ENCODE data around the gene AKR7A3.
"Not testable (repeated sequence)": the region's sequence is repeated elsewhere in the genome, so short reads cannot be mapped to it uniquely, and the experiment has no call there.

AKR7A3 gene

DNA sequence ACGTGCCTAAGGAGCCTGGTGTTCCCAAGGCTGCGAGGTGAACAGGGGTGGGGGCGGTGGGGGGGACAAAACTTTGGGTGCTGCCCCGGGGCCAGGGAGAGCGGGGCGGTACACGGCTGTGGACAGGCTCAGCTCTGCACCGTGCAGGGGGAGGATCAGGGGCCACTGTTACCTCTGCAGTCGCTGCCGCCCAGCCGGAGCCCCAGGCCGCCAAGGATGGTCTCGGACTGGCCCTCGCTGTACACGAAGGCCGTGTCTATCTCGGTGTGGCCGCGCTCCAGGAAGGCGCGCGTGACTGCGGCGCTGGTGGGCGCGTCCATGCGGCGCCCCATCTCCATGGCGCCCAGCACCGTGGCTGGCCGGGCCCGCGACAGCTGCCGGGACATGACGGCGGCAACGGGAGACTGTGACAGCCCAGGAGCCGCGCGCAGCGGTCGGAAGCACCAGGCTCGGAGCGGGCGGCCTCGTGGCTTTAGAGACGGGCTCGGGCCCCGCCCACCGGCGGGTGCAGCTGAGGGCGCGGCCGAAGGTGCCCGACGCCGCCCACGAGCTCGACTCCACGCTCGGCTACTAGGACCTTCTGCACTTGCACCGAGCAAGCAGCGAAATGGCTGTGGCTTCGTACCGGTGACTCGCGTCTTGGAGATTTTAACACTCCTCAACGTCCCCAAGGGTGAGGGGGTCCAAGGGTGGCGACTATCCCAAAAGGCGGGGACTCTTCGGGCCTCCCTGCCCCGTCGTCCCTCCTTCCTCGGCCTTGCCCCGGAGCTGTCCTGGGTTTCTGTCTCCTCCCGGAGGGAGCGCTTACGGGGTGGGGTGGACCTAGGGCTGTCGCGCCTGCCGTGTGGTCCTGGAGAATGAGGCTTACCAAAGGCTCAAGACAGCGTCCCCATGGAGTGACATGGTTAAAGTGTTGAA lies at the start of gene AKR7A3:
Gene AKR7A3, minus strand, starts transcription at position 447 of the 918 bp plus-strand sequence. Its CDS starts 61 bp downstream, at position 386.
- H3K4me3 ChIP-seq (ENCODE audit: low read depth, low read length): not testable (repeated sequence)

GRCh38 chr1:19338323-19338762 lies 49.8 kb upstream of the AKR7A3 start:
- TF ChIP-seq CTCF (IDR thresholded peaks at IDR 0.05; ENCODE audit: borderline replicate concordance, insufficient read depth, low read depth, low read length): no peak
- H3K4me3 ChIP-seq (ENCODE audit: low read depth, low read length): no peak overlapping the region

- no peak overlapping the region for H3K4me3 ChIP-seq (ENCODE audit: low read depth, low read length)
- TF ChIP-seq CTCF (IDR thresholded peaks at IDR 0.05; ENCODE audit: borderline replicate concordance, insufficient read depth, low read depth, low read length): no peak
Measured at GRCh38 chr1:19337289-19337688, 48.7 kb upstream of the AKR7A3 start.

DNA sequence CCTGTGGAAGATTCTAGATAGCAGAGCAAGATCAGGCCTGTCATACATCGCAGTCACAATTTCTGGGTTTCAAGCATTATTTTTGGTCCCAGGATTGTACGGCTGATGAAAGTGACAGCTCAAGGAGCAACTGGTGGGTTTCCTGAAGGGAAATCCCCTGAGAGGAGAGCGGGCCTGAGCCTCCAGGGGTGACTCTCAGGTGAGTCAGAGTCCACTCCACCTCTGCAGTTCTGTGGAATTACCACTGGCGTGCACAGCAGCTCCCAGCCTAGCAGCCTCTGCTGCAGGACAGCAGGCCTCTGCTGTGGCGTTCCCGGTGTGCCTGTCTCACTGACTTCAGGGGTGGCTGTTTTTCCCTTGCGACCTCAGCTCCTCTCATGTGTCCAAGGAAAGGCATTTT lies 48.0 kb upstream of the AKR7A3 start:
- H3K4me3 ChIP-seq (ENCODE audit: low read depth, low read length): no peak overlapping the region
- no peak for TF ChIP-seq CTCF (IDR thresholded peaks at IDR 0.05; ENCODE audit: borderline replicate concordance, insufficient read depth, low read depth, low read length)

- TF ChIP-seq CTCF (IDR thresholded peaks at IDR 0.05; ENCODE audit: borderline replicate concordance, insufficient read depth, low read depth, low read length): no peak
Measured at GRCh38 chr1:19333587-19334354, 45.2 kb upstream of the AKR7A3 start.

DNA sequence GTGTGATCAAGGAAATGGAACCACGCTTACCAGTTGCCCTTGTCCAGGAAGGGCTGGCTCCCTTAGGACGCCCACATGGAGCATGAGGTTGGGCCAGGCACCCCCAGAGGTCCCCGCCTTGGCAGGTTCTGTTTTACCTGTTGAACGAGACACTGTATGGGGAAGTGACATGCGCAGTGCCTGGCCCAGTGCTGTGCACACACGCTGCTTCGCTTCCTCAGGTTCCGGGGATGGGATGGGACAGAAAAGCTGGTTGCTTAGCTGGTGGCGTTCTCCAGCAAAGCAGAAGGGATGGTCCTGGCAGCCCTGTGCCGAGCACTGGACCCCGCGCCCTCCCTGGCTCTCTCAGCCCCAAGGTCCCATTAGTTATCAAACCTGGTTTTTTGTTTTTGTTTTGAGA lies 44.3 kb upstream of the AKR7A3 start:
- H3K4me3 ChIP-seq (ENCODE audit: low read depth, low read length): no peak overlapping the region
- no peak for TF ChIP-seq CTCF (IDR thresholded peaks at IDR 0.05; ENCODE audit: borderline replicate concordance, insufficient read depth, low read depth, low read length)

More at GRCh38 chr1:19333587-19334354, 45.2 kb upstream of the AKR7A3 start:
- no peak overlapping the region for H3K4me3 ChIP-seq (ENCODE audit: low read depth, low read length)

- no peak for TF ChIP-seq CTCF (IDR thresholded peaks at IDR 0.05; ENCODE audit: borderline replicate concordance, insufficient read depth, low read depth, low read length)
- no peak overlapping the region for H3K4me3 ChIP-seq (ENCODE audit: low read depth, low read length)
Measured at GRCh38 chr1:19331262-19331878, 42.8 kb upstream of the AKR7A3 start.
